ENCODE results near the gene DNAH8.

Gene DNAH8

GRCh38 chr6:38937839-38938613 lies 222.9 kb downstream of the DNAH8 start:
- H3K4me3 Mint-ChIP-seq = no peak overlapping the region
- peak overlapping the region; percentile 3 for H3K27ac Mint-ChIP-seq
- peaks cover 9% of the 10 kb centered on the region for H3K27me3 Mint-ChIP-seq
- peaks cover 5% of the 10 kb centered on the region for H3K9me3 Mint-ChIP-seq
- H3K36me3 Mint-ChIP-seq (ENCODE audit: low read depth) = no peaks in the 10 kb centered on the region
- H3K4me1 Mint-ChIP-seq (ENCODE audit: low read depth) = peaks cover 8% of the 10 kb centered on the region

GRCh38 chr6:38938741-38939140 lies 223.6 kb downstream of the DNAH8 start:
- Mint-ChIP-seq H3K4me1 (ENCODE audit: low read depth) (peaks cover 8% of the 10 kb centered on the region), H3K4me3 (no peak overlapping the region), H3K27me3 (peaks cover 9% of the 10 kb centered on the region), H3K27ac (no peak overlapping the region), H3K9me3 (peaks cover 5% of the 10 kb centered on the region), H3K36me3 (ENCODE audit: low read depth) (no peaks in the 10 kb centered on the region)

- no peak overlapping the region for H3K4me3 Mint-ChIP-seq
- H3K4me1 Mint-ChIP-seq (ENCODE audit: low read depth) = peaks cover 8% of the 10 kb centered on the region
- H3K27me3 Mint-ChIP-seq = peaks cover 9% of the 10 kb centered on the region
- peaks cover 2% of the 10 kb centered on the region for H3K9me3 Mint-ChIP-seq
- H3K27ac Mint-ChIP-seq = no peak overlapping the region
- H3K36me3 Mint-ChIP-seq (ENCODE audit: low read depth) = no peaks in the 10 kb centered on the region
Observed at GRCh38 chr6:38942442-38942841, 227.3 kb downstream of the DNAH8 start.

GRCh38 chr6:38942965-38943364 lies 227.9 kb downstream of the DNAH8 start:
- Mint-ChIP-seq H3K4me1 (ENCODE audit: low read depth) (peaks cover 8% of the 10 kb centered on the region), H3K9me3 (no peaks in the 10 kb centered on the region), H3K27ac (no peak overlapping the region), H3K4me3 (no peak overlapping the region), H3K27me3 (peaks cover 9% of the 10 kb centered on the region), H3K36me3 (ENCODE audit: low read depth) (no peaks in the 10 kb centered on the region)

GRCh38 chr6:38943964-38944363 lies 228.9 kb downstream of the DNAH8 start:
- Mint-ChIP-seq H3K4me3 (no peak overlapping the region), H3K9me3 (no peaks in the 10 kb centered on the region), H3K36me3 (ENCODE audit: low read depth) (no peaks in the 10 kb centered on the region), H3K4me1 (ENCODE audit: low read depth) (peaks cover under 1% of the 10 kb centered on the region), H3K27ac (no peak overlapping the region), H3K27me3 (peaks cover 9% of the 10 kb centered on the region)

- no peak overlapping the region for H3K4me3 Mint-ChIP-seq
- H3K27me3 Mint-ChIP-seq = peaks cover 9% of the 10 kb centered on the region
- no peak overlapping the region for H3K27ac Mint-ChIP-seq
- H3K4me1 Mint-ChIP-seq (ENCODE audit: low read depth) = no peaks in the 10 kb centered on the region
- H3K9me3 Mint-ChIP-seq = no peaks in the 10 kb centered on the region
- H3K36me3 Mint-ChIP-seq (ENCODE audit: low read depth) = no peaks in the 10 kb centered on the region
Observed at GRCh38 chr6:38944655-38945279, 229.7 kb downstream of the DNAH8 start.

- Mint-ChIP-seq H3K36me3 (ENCODE audit: low read depth) (no peaks in the 10 kb centered on the region), H3K4me1 (ENCODE audit: low read depth) (no peaks in the 10 kb centered on the region), H3K27ac (no peak overlapping the region), H3K27me3 (peaks cover 15% of the 10 kb centered on the region), H3K4me3 (no peak overlapping the region), H3K9me3 (peaks cover 7% of the 10 kb centered on the region)
Observed at GRCh38 chr6:38955861-38956260, 240.8 kb downstream of the DNAH8 start.

- Mint-ChIP-seq H3K27ac (no peak overlapping the region), H3K36me3 (ENCODE audit: low read depth) (no peaks in the 10 kb centered on the region), H3K27me3 (peaks cover 5% of the 10 kb centered on the region), H3K4me3 (no peak overlapping the region), H3K9me3 (peaks cover 7% of the 10 kb centered on the region), H3K4me1 (ENCODE audit: low read depth) (no peaks in the 10 kb centered on the region)
Observed at GRCh38 chr6:38957426-38957825, 242.3 kb downstream of the DNAH8 start.

- peaks cover 7% of the 10 kb centered on the region for H3K9me3 Mint-ChIP-seq
- H3K27me3 Mint-ChIP-seq = peaks cover 5% of the 10 kb centered on the region
- no peak overlapping the region for H3K4me3 Mint-ChIP-seq
- H3K4me1 Mint-ChIP-seq (ENCODE audit: low read depth) = no peaks in the 10 kb centered on the region
- H3K36me3 Mint-ChIP-seq (ENCODE audit: low read depth) = no peaks in the 10 kb centered on the region
- H3K27ac Mint-ChIP-seq = no peak overlapping the region
Observed at GRCh38 chr6:38959138-38959537, 244.0 kb downstream of the DNAH8 start.

GRCh38 chr6:38968702-38969149 lies 253.6 kb downstream of the DNAH8 start:
- H3K27ac Mint-ChIP-seq = no peak overlapping the region

GRCh38 chr6:38973178-38974057 lies 258.3 kb downstream of the DNAH8 start:
- Mint-ChIP-seq H3K27me3 (peaks cover 20% of the 10 kb centered on the region), H3K27ac (no peak overlapping the region), H3K9me3 (no peaks in the 10 kb centered on the region), H3K4me3 (no peak overlapping the region), H3K4me1 (ENCODE audit: low read depth) (no peaks in the 10 kb centered on the region), H3K36me3 (ENCODE audit: low read depth) (no peaks in the 10 kb centered on the region)

More at GRCh38 chr6:38968702-38969149, 253.6 kb downstream of the DNAH8 start:
- Mint-ChIP-seq H3K36me3 (ENCODE audit: low read depth) (no peaks in the 10 kb centered on the region), H3K4me1 (ENCODE audit: low read depth) (no peaks in the 10 kb centered on the region), H3K9me3 (no peaks in the 10 kb centered on the region), H3K27me3 (no peaks in the 10 kb centered on the region), H3K4me3 (no peak overlapping the region)

- Mint-ChIP-seq H3K27me3 (peaks cover 27% of the 10 kb centered on the region), H3K4me1 (ENCODE audit: low read depth) (no peaks in the 10 kb centered on the region), H3K27ac (no peak overlapping the region), H3K4me3 (no peak overlapping the region), H3K9me3 (no peaks in the 10 kb centered on the region), H3K36me3 (ENCODE audit: low read depth) (no peaks in the 10 kb centered on the region)
Observed at GRCh38 chr6:38974389-38975151, 259.5 kb downstream of the DNAH8 start.

GRCh38 chr6:38975621-38976049 lies 260.5 kb downstream of the DNAH8 start:
- Mint-ChIP-seq H3K4me1 (ENCODE audit: low read depth) (no peaks in the 10 kb centered on the region), H3K27ac (no peak overlapping the region), H3K27me3 (peaks cover 36% of the 10 kb centered on the region), H3K9me3 (no peaks in the 10 kb centered on the region), H3K4me3 (no peak overlapping the region), H3K36me3 (ENCODE audit: low read depth) (no peaks in the 10 kb centered on the region)

- Mint-ChIP-seq H3K9me3 (no peaks in the 10 kb centered on the region), H3K4me3 (no peak overlapping the region), H3K27ac (no peak overlapping the region), H3K36me3 (ENCODE audit: low read depth) (no peaks in the 10 kb centered on the region), H3K4me1 (ENCODE audit: low read depth) (no peaks in the 10 kb centered on the region), H3K27me3 (peaks cover 36% of the 10 kb centered on the region)
Observed at GRCh38 chr6:38976051-38976450, 260.9 kb downstream of the DNAH8 start.
